GM20000 (cell line): ENCODE measurements around the gene FMN1.
A peak's percentile ranks its signal among the peaks of the same experiment; 100 is the strongest.

Experiments
- DNase-seq: peaks from one replicate; pipeline ENCODE4 v3.0.0; 2012; ENCODE audit warnings: low spot score
- TF ChIP-seq, protein P1 (sequence below): IDR thresholded peaks from 2 replicates; pipeline ENCODE4 v1.5.1; 2012; ENCODE audit warnings: mild to moderate bottlenecking, control low read depth; ENCODE audit errors: extremely low read depth, missing control alignments

Gene FMN1

DNA sequence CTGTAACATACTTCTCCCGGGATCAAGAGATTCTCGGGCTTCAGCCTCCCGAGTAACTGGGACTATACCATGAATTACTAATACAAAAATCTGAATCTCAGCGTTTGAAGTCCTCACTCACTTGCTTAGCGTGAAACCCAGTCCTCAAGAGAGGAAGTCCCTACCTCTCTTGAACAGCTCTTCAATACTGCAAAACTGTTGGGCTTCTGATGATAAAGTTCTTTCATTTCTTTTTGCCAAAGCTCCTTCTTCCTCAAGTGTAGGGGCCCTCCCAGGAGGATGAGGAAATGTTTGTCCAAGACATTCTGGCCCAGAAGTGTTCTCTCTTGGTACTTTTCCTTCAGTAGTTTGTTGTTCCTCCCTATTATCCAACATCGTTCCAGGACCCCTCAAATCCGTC is 48.5 kb downstream of the FMN1 start:
- DNase-seq = no peak
- TF ChIP-seq, protein P1, sequence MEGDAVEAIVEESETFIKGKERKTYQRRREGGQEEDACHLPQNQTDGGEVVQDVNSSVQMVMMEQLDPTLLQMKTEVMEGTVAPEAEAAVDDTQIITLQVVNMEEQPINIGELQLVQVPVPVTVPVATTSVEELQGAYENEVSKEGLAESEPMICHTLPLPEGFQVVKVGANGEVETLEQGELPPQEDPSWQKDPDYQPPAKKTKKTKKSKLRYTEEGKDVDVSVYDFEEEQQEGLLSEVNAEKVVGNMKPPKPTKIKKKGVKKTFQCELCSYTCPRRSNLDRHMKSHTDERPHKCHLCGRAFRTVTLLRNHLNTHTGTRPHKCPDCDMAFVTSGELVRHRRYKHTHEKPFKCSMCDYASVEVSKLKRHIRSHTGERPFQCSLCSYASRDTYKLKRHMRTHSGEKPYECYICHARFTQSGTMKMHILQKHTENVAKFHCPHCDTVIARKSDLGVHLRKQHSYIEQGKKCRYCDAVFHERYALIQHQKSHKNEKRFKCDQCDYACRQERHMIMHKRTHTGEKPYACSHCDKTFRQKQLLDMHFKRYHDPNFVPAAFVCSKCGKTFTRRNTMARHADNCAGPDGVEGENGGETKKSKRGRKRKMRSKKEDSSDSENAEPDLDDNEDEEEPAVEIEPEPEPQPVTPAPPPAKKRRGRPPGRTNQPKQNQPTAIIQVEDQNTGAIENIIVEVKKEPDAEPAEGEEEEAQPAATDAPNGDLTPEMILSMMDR = no peak

DNA sequence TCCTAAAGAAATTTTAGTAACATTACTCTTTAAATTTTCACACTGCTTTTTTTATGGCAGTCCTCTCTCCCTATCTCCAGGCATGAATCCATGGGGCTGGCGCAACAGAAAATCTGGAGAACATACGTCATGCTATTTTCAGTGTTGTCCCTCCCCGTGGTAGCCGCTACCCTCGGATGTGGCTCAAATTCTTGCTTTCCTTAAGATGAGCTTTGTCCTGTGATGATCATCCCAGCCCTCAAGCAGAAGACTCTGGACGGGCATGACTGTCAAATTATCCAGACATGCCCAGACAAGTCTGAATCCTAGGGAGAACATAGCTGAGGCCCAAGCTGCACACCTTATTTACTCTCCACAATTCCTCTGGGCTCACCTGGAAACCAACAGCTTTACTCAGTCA is 49.1 kb downstream of the FMN1 start:
- TF ChIP-seq, protein P1 = no peak
- no peak for DNase-seq

DNA sequence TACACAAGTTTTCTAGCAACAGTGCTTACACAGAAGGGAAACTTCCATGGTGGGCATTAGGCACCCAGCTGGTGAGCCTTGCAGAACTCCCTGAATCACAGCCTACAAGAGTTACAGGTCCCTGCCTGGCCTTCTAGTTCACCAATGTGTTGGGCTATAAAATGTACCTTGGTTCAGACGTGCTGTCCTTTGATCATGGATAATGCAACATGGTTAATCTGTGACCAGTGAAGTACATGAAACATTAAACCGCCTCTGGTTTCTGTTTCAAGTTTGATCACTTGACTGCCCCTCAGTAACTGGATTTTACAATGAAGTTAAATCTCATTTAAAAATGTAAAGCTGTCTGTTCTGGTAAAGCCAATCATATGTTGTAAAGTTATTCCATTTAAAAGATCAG is 51.8 kb downstream of the FMN1 start:
- TF ChIP-seq, protein P1 = no peak
- DNase-seq = peak; percentile 15

DNA sequence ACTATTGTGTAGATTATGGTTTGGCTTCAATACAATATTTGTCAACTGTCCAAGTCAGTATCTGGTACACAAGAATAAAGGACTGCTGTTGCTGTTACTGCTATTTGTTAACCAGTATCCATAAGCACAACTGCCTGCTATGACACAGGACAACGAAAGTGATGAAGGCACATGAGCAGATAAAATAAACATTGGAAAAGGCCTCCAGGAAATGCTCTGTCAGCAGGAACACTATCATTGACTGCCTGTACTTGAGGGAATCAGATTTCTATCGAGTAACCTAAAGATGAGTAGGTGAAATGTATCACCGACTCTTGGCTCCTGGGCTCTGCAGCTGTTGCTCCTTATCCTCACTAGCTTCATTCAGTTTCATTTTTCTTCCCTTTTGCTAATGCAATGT is 56.5 kb downstream of the FMN1 start:
- no peak for DNase-seq
- TF ChIP-seq, protein P1 = no peak

DNA sequence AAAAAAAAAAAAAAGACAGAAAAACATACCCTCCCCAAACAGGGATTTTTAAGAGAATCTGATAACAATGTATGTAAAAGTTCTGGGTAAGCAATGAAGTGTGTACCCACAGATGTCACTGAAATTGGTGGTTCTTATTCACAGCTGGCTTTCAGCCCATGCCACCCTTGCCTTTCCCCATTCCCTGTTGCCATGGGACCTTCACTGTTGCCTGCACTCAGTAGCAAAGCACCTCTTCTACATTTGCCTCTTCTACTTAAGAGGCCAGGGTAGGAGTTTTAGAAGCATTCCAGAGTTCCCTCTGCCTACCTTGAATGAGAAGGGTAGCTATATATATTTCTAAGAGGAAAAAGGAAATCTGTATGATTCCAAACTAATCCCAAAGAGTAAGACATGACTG is 57.4 kb downstream of the FMN1 start:
- TF ChIP-seq, protein P1 = no peak
- DNase-seq = no peak

DNA sequence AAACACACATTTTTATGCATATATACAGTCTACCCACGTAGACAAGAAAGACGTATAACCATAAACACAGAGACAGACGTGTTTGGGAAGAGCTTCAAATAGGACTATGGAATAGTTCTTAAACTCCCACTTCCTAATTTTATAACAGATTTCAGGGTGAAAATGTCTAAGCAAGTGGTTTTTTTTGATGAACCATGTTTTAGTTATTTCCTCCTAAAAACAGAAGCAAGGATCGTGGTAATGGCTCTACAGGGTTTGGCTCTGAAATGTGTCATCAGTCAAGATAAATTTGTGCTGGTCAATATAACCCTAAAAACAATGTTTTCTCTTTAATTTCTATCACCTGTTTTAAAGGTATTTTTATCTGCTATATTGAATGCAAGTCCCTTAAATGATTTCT is 58.2 kb downstream of the FMN1 start:
- DNase-seq = no peak
- TF ChIP-seq, protein P1 = no peak

DNA sequence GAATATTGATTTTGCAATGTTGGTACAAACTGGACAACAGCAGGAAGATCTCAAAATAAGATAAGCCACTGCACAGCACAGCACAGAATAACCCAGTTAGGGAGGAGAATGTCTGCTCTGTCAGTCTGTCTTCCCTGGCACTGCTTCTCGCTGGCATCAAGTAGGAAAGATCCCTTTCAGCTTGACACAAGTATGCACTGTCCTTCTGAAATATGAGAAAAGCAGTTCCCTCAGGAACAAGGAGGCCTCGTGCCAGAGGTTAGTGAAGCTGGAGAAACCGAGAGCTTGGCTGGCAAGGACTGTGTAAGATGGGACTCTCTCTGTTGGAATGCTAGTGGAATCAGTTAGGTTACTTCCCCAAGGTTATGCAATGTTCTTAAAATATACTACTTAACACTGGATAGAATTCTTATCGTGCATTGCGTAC is 59.1 kb downstream of the FMN1 start:
- DNase-seq = no peak
- TF ChIP-seq, protein P1 = no peak
